GM23248 (cell line): Measurements from ENCODE around the gene ZYX.

Source experiments
- EZH2 ChIP-seq: fragments of 200-600 bp; sonication (generic); IDR thresholded peaks from 2 replicates; pipeline ENCODE4 v1.6.1; 2018; ENCODE audit warnings: antibody characterized with exemption, mild to moderate bottlenecking; ENCODE audit not compliant: insufficient read depth, poor library complexity, severe bottlenecking
- EZH2phosphoT487 ChIP-seq: fragments of 200-600 bp; sonication (generic); IDR thresholded peaks from 2 replicates; pipeline ENCODE4 v1.6.1; 2018; ENCODE audit warnings: antibody characterized with exemption, moderate library complexity, mild to moderate bottlenecking, low read depth; ENCODE audit not compliant: insufficient read depth

DNA sequence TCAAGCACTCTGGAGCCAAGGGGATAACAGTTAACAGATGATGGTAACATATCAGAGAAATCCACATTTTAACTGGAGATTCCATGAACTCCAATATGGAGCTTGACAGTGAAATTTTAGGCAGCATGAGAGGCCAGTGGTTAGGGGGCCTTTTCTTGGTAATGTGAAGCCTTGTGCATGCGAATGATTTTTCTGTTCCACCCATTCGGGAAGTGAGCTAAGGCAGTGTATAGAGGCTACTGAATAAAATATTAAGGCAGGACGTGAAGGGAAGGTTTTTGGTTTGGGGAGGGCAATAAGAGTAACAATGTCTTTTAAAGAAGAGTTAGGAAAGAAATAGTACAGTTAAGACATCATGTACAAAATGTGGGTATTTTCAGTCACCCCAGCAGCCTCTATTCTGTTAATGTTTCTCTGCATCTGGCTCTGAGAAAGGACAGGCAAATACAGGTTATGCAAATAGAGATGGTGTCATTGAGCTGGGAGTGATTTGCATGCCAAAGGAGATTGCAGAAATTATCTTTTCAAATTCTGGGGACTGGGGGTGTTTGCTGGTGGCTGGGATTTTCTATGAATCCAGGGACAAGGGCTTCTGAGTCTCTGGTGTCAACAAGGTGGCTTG is 55.3 kb downstream of the ZYX start:
- no peak for TF ChIP-seq EZH2
- TF ChIP-seq EZH2phosphoT487, result no peak
